GM12873 (cell line): ENCODE results near the gene TAOK3.

Experiments used
- TF ChIP-seq, protein P1 (sequence below): IDR thresholded peaks from 2 replicates; pipeline ENCODE4 v1.5.1; 2012; ENCODE audit warnings: low read depth, mild to moderate bottlenecking, moderate library complexity, low read length, control low read depth; ENCODE audit not compliant: insufficient read depth; ENCODE audit errors: missing control alignments

Gene TAOK3

DNA sequence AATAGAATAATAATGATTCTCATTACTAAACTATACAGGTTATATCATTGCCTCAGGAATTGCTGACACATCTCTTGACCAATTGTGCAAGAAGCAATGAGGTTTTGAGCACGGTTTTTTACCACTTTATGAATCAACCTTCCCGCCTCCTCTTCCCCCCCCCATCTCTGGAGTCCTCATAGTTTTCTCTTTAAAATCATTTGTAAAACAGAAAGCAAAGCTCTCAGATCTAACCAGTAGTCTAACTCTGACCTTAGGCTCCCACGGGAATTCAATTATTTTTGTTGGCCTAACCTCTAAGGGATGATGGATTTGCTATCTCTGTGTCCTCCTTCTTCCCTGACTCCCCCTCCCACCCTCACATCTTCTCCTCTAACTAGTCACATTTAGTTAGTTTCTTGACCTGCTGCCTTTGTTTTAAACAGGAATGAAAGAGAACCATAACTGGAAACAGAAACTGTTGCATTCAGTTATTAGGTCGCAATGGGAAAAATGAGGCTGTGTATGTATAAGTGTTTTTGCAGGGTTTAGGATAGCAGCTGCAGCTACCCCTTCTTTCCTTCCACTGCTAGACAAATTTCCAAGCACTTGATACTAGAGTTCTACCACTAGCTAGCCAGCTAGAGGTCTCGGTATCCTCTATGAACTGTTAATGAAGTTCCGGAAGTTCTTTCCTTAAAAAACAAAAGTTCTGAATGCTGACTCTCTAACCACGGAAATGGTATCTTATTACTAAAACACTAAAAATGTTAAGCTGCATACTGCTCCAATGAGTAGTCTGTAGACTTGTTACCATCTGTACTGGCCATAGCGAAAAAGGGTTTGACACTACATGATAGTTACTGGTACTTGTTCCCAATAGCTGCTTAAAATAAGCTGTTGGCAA lies 65.4 kb downstream of the TAOK3 start:
- TF ChIP-seq, protein P1, sequence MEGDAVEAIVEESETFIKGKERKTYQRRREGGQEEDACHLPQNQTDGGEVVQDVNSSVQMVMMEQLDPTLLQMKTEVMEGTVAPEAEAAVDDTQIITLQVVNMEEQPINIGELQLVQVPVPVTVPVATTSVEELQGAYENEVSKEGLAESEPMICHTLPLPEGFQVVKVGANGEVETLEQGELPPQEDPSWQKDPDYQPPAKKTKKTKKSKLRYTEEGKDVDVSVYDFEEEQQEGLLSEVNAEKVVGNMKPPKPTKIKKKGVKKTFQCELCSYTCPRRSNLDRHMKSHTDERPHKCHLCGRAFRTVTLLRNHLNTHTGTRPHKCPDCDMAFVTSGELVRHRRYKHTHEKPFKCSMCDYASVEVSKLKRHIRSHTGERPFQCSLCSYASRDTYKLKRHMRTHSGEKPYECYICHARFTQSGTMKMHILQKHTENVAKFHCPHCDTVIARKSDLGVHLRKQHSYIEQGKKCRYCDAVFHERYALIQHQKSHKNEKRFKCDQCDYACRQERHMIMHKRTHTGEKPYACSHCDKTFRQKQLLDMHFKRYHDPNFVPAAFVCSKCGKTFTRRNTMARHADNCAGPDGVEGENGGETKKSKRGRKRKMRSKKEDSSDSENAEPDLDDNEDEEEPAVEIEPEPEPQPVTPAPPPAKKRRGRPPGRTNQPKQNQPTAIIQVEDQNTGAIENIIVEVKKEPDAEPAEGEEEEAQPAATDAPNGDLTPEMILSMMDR = no peak

DNA sequence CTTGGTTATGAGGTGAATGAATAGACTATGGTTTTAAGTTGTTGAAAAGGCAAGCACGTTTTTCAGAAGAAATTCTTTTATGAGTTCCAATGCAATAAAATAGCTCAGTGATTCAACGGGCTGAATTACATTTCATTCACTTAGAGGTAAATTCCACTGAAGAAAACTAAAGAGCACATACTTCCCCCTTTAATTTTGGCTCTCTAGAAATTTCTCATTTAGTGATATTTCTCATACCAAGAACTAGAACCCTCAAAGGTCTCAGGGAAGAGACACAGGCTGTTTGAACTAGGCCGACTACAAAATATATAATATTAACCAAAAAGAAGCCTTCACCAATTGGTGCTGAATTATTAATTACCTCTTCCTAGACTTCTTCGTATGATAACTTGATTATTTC lies 68.6 kb downstream of the TAOK3 start:
- TF ChIP-seq, protein P1 = no peak

DNA sequence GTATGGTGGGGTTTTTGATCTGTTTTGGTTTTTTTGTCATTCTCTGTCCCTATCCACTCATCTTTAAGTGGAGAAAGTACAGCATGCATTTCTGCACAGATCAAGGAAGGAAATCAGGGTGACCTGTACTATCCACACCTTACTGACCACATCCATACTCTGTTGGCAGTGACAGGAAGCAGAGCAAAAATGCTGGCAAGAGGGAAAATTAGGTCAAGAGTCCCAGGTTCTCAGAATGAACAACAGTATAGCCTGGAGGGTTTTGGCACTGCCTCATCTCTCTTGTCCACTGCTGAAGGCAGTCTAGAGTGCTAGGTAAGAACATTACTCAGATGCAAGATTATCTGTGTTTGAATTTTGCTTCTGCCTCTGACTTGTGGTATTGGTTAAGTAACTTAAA lies 70.7 kb downstream of the TAOK3 start:
- TF ChIP-seq, protein P1 = no peak

DNA sequence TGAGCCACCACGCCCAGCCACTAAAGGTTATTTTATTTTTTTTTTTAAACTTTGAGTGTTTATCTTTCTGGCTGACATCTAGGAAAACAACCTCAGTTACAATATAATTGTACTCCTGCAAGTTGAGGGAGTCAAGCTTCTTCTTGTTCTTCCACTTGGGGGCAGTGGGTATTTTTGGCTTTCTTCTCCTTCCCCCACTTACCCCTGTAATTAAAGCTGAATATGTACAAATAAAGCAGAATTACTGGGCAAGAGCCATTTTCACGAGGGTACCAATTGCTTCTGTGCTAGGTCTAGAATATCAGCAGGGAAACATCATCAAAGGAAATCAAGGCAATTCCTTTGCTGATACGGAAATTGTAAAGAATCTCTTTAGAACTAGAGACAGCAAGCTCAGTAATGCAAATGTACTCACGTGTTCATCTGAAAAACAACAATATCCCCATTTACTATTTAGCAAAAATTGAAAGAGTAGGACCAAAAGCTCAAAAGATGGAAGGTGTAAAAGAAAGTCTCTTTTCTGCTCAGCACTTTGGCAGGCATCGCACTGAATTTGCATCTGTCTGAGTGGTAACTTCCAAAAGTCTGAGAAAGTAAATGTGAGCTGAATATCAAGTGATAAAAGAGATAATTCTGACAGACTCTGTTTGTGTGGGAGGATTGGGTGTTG lies 72.8 kb downstream of the TAOK3 start:
- TF ChIP-seq, protein P1 = peak; percentile 3

- TF ChIP-seq, protein P1 = no peak
Measured at GRCh38 chr12:118297284-118297683, 75.4 kb downstream of the TAOK3 start.

DNA sequence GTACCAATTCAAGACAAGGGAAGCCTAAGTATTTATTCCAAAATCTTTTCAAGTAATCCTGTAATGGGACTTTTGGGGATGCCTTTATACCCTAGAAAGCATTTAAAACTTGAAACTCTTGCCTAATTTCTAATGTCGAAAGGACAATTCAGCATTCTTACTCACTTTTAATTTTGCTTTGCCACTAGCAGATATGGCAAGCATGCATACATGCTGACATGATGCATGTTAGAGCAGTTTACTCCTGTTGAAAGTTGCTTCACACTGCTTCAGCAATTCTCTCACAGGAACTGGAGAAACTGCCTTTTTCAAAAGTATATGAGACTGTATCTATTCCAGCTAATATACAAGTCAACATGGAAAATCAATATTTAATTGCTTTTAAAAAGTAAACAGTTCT lies 79.9 kb downstream of the TAOK3 start:
- TF ChIP-seq, protein P1 = no peak

DNA sequence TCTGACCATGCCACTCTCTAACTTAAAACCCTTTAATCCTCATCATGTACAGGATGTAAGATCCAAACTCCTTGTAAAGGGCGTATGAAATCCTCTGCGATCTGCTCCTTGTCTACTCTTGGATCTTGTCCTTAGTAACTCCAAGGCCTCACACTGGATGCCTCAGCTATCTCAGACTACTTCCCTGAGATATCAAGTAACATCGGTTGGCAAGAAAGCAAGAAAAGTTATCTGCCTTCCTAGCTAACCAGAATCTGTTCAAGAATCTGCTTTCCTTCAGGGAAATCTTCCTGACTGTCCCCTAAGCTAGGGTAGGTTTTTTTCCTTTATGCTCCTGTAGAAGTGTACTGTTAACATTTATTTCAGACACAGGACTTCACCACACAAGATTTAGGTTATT lies 82.6 kb downstream of the TAOK3 start:
- TF ChIP-seq, protein P1 = no peak
